LHCN-M2 (cell line): ENCODE measurements around the gene FBRSL1. TPM values are rescaled to one million over a fixed set of nuclear protein-coding genes. Genes with fewer than 3 reads are reported as not detected.

ENCODE experiments used
- DNase-seq: peaks from one replicate; pipeline ENCODE4 v3.0.0-alpha.2; 2012; ENCODE audit warnings: low read depth
- total RNA-seq: library from RNA; depleted of rRNA; stranded (reverse); fragments of >200 nt; gene quantifications from 2 replicates; pipeline ENCODE4 v1.2.3, GENCODE V29; 2014

FBRSL1 gene
- total RNA-seq, 1 experiment from 2014 or later, result 12.0 TPM

DNA sequence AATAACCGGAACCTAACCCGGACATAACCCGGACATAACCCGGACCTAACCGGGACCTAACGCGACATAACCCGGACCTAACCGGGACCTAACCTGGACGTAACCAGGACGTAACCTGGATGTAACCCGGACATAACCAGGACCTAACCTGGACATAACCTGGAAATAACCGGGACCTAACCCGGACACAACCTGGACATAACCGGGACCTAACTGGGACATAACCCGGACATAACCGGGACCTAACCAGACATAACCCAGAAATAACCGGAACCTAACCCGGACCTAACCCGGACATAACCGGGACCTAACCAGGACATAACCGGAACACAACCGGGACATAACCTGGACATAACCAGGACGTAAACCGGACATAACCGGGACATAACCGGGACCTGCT is 6.7 kb upstream of the FBRSL1 start:
- DNase-seq, result no peak

DNA sequence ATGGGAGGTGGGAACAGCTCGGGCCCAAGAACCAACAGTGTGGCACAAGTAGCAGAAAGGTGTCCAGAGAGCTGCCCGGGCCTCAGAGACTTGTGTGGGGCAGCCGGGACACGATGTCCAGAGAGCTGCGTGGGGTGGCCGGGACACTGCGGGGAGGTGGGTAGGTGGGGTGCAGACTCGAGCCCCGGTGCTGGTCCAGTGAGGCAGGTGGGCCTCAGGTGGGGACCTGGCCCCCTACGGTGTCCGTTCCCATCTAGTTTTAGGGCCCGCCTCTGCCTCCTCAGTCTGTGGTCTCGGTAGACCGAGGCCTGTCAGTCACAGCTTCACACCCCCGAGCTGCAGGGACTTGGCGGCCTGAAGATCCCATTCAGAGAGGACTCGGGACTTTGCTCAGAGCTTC is 6.3 kb upstream of the FBRSL1 start:
- DNase-seq, result no peak

DNA sequence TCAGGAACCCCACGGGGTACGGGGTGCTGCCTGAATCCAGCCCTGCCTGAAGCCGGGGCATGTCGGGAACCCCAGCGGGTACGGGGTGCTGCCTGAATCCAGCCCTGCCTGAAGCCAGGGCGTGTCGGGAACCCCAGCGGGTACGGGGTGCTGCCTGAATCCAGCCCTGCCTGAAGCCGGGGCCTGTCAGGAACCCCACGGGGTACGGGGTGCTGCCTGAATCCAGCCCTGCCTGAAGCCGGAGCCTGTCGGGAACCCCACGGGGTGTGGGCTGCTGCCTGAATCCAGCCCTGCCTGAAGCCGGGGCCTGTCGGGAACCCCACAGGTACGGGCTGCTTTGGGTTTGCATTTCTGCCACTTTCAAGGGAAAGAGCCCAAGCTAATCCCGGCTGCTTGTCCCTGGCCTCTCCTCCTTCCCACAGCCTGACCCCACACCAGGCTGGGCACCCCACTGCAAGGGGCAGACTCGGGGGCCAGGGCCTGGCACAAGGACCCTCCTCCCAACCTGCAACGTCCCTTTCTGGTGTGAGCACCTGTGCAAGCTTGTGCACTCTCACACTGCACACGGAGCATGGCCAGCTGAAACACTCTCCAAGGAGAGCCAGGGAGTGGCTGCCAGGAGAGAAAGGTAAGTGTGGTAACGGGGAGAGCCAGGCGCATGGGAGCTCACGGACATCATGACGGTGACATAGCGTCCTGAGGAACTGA is 5.6 kb upstream of the FBRSL1 start:
- DNase-seq, result no peak

DNA sequence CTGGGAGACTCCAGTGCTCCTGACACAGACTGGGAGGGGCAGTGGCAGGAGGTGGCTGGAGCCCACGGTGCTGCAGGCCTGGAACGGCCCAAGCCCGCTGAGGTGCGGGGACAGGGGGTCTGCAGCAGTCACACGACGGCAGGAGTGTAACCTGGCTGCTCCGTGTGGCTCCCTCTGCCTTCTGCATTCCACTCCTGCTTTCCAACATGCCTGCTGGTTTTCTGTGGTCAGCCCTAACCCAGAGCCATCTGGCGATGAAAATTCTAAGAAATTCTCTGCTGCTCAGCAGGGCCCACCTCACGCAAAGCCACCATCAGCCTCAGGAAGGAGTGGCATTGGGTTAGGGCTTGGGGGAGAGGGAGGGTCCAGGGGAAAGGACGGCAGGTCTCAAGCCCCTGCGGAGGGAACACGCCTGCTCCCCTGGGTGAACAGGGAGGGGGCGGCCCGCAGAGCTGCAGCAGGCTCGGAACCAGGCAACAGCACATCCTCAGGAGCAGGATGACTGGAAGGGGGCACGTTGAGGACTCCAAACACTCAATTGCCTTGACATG is 5.0 kb upstream of the FBRSL1 start:
- DNase-seq, result no peak

DNA sequence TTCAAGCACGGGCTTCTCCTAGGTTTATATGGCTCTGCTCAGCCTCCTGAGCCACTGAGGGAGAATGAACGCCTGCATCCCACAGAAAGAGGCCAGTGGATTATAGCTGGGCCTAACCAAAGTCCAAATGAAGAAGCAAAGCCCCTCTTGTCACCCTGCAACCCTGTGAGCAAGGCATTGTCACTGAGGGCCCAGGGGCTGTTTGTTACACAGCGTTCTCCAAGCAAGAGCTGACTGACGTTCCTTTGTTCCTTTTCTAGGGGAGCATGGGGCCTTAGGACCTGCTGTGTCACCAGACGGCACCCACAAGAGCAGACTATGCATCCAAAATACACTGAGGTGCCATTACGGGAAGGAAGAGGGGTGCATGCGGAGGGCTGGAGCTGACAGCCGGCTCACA is 4.3 kb upstream of the FBRSL1 start:
- no peak for DNase-seq

DNA sequence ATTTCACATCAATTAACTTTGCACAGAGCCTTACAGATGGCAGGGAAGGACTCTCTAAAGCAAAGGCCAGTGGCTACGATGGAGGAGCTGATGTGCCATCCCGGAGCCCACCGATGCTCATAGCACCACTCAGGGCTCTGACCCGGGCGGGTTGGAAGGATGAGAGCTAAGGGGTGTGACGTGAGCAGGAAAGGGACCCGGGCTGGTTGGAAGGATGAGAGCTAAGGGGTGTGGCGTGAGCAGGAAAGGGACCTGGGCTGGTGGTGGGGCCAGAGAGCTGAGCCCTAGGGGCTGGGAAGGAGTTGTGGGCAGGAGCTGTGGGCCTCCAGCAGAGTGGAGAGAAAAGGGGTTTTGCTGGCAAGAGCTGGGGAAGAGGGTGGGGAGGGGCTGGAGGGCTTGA is 3.8 kb upstream of the FBRSL1 start:
- no peak for DNase-seq

DNA sequence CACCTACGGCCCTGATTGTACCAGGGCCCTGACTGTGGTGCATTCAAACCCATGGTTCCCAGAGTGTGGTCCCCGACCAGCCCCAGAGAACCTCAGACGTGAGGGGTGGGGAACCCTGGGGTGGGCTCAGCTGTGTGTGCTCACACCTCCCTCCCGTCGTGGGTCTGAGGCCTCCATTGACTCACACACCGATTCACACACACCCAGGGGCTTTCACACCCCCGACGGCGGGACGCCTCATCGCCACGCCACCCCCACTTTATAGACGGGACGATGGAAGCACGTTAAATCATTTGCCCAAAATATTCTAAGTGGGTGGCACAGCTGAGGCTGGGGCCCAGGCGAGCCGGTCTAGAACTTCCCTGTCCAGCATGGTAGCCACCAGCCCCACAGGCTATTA is 3.4 kb upstream of the FBRSL1 start:
- no peak for DNase-seq

DNA sequence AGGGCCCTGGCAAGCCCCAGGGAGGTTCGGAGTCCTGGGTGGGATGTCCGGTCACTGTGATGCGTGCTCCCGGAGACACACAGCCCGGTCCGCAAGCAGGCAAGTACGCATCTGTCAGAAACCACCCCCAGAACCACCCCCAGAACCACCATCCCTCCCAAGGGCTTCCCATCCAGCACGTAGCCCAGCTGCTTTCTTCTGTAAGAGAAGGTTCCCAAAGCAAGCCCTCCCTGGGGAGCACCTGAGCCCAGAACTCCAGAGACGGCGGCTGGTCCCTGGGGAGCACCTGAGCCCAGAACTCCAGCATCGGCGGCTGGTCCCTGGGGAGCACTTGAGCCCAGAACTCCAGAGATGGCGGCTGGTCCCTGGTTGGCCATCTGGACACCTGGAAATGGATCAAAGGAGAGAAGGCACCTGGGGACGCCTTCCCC is 2.6 kb upstream of the FBRSL1 start:
- DNase-seq, result no peak

DNA sequence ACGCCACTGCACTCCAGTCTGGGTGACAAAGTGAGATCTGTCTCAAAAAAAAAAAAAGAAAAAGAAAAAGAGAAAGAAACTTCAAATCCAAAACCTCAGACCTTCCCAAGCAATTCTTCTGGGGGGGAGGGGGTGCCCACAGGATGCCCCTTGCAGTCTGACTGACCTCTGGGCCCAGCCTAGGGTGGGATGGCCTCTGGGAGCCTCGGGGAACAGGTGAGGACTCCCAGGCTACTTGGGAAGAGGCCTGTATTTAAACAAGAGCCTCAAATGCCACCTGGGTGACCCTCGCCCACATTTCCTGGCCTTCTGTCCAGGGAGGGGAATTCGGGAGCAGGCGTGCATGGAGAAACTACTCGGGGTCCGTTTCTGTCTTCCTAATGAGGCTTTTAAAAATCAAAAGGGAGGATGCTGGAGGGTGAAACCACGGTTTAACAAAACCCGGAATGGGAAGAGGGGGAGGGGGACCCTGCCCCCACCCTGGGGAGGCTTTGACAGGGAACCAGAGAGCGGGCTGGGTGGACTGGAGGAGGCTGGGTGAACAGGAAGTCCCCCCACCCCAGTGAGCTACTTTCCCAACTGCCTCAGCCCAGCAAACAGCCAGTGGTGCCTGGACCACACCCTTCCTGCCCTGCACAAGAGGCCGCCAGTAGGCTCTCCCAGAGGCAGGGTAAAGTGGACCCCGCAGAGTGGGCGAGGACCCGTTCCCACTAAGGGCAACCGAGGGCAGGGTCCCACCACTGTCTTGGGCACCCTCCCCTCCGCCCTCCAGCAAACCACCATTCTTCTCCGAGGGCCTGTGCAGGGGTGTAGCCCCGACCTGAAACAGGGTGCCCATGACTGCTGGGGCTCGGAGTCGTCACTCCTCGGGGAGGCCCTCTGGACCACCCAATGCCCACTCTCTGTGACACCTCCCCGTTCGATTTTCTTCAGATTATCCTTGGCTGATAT is 1.5 kb upstream of the FBRSL1 start:
- no peak for DNase-seq

DNA sequence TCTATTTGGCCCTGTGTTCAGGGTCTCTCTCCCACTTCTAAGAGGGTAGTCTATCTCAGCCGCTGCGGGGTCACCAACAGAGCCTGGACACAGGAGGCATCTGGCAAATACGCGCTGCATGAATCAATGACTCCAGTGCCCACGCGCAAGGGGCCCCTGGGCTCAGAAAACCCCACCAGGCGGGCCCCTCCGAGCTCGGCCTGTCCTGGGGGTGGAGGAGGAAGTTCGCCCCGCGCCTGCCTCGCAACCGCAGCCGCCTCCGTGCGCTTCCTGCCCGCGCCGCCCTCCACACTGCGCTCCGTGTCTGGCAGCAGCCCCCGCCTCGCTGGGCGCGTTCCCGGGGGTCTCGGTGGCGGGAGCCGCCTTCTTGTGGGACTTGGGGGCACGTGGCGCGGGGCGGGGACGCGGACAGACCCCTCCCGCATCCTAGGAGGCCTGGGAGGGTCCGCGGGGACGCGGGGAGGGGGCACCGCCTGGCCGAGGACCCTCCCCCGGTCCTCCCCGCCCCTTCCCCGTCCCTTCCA is 811 bp upstream of the FBRSL1 start:
- no peak for DNase-seq

DNA sequence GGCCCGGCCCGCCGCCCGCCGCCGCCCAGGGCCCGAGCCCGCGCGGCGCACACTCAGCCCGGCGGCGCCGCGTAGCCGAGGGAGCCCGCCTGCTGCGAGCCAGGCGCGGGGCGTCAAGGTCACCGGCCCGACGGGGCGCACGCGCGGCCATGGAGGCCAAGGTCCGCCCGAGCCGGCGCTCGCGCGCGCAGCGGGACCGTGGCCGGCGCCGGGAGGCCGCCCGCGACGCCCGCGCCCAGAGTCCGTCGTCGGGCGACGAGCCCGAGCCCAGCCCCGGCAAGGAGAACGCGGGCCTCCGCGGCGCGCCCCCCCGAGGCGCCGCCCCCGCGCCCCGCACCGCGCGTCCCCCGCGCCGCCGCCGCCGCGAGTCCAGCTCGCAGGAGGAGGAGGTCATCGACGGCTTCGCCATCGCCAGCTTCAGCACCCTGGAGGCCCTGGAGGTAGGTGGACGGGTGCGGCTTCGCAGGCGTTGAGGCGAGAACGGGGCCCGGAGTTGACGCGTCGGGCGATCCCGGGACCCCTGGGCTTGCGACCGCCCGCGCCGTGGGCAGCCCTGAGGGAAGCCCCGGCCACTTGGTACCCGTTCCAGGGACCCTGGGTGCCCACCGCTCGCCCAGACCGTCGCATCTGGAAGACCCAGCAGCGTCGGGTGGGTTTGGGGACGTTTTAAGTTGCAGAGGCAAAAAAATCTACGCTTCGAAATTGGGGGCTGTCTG is 629 bp downstream of the FBRSL1 start:
- no peak for DNase-seq

DNA sequence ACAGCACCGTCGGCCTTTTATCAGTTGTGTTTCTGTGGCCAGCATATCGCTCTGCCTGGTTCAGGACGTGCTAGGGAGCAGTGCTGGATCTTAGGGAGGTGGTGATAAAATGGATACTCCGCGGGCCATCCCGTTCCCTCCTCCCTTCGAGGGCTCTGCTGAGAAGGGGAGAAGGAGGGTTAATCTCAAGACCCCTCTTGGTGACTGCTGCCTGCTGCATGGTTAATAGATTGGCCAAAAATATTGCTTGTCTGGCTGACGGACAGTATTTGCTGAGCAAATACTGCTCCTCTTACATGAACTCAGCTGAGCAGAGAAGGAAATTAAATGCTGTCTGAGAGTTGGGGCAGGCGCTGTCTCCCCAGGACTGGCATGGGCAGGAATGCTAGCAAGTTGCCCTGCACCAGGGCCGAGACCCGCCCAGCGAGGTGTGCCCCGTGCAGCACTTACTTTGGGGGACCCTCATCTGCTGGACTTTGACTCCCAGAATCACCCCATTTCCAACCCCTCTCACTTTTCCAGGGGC is 1.2 kb downstream of the FBRSL1 start:
- DNase-seq, result no peak

DNA sequence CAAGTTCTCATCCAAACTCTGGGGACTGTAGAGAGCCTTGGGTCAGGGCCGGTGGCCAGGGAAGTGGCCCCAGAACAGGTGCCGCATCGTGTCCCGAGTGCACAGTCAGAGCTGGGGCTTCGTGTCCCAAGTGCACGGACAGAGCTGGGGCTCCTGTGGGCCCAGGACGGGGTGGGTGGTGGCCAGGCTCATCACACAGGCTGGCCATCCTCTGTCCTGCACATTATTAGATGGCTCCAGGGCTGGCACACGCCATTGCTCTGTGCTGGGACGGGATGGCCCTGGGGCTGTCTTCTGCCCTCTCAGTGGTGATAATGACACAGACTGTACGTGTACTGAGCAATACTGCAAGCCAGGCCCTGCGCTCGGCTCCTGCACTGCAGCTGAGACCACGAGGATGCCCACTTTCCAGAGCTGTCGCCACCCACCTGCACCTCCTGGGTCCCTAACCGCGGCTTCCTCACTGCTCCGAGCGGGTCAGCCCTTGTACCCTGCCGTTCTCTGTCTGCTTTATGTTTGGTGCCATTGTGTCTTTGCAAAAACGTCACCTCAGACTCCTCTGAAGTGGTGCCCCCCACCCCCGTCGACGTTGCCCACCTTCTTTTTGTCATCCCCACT is 1.9 kb downstream of the FBRSL1 start:
- no peak for DNase-seq

DNA sequence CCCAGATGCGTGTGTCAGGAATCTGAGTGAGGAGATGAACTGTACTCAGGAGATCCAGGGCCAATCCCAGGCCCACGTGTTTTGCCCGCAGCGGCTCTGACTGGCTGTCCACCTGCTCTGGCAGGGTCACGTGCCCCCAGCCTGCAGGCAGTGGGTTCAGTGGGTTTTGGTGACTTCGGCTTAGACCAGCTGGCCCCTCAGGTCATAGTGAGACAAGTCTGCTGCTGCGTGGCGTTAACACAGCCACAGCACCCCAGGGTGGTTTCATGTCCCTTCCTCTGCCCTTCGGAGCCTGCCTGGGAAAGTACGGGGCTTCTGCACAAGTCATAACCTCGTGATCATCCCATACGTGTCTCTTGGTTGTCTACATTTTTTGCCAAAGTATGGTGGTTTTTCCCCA is 2.6 kb downstream of the FBRSL1 start:
- DNase-seq, result no peak

DNA sequence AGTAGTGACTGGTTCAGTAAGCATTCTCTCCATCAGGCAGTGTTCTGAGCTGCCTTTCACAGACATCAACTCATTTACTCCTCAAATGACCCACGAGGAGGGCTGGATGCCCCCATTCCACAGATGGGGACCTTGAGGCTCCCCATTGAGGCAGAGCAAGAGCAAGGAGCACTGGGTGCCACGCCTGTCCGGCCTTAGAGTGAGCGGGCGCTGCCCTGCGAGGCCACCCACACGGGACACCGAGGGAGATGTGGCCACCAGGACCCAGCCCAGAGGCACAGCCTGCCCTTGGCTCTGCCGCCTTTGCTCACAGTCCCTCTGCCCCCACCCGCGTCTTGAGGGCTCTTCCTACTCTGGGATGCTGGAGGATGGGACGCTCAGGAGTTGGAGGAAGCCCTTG is 3.0 kb downstream of the FBRSL1 start:
- no peak for DNase-seq

DNA sequence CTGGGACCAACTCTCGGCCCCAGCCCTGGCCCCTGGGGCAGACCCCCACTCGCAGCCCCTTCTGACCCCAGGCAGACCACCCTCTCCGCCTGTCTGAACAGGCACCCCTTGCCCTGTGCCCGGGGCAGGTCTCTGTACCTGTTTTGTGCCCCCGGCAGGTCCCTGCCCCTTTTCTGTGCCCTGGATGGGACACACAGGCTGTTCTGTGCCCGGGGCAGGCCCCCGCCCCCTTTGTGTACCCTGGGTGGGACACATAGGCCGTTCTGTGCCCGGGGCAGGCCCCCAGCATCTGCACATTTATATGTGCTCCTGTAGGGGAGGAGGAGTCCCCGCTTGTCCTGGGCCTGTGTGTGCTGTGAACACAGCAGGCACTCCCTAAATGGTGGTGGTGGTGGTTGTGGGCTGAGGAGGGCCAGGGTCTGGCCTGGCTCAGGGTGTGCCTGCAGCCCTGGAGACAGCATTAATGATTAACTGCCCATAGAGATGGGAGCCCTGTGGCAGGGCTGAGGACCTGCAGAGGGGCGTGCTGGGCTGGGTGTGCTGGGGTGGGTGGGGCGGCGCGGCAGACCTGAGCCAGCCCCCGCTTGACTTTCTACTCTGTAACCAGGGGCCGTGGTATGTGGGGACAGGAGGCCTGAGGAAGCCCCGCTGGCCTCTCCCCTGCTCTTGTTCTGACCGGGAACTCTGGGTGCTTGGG is 3.7 kb downstream of the FBRSL1 start:
- DNase-seq, result no peak

DNA sequence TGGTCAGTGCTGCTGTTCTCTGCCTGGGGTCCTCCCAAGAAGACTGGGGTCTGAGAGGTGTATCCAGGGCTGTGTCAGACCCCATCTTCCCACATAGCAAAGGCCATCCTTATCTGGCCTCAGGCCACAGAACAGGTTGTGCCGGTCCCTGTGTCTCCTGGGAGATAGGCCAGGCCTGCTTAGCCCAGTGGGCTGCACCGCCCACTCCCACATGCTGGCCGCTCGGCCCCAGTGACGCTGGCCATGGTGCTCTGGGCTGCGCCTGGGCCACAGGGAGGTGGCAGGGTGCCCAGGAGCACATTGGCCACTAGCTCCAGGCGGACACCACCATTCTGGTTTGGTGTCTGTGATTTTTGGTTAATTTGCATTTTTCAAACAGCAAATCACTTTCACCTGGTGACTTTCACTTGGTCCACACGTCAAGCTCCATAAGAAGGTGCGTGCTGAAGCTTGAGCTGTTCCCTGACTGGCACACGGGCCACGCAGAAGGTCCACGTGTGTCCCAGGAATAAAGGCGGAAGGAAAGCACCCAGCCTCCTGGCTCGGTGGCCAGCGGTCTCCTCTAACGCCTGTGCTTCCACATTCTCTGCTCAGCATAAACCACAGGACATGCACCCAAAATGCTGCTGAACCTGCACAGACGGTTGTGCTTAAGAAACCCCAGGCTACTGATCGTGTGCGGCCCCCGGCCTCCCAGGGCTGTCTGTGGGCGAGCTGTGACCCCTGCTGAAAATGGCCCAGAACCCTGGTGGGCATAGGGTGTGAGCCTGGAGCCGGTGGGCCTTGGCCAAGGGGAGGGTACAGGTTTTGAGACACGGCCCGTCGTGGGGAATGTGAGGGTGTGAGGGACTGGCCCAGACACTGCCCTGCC is 4.6 kb downstream of the FBRSL1 start:
- no peak for DNase-seq

DNA sequence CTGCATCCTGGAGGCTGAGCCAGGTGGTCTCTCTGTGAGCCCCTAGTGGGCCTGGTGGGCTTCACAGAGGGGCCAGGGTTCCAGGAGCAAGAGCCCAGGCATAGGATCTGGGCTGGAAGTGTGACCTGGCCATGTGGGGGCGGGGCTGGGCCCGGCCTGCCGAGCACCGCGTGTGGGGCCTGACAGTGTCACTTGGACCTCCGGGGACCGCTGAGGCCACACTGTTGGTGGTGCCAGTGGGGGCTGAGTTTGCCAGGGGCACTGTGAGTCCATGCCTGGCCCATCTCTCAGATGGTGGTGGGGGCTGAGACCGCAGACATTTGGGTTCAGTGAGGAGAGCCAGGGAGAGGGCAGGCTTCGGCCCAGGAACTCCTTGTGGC is 5.2 kb downstream of the FBRSL1 start:
- DNase-seq, result no peak

DNA sequence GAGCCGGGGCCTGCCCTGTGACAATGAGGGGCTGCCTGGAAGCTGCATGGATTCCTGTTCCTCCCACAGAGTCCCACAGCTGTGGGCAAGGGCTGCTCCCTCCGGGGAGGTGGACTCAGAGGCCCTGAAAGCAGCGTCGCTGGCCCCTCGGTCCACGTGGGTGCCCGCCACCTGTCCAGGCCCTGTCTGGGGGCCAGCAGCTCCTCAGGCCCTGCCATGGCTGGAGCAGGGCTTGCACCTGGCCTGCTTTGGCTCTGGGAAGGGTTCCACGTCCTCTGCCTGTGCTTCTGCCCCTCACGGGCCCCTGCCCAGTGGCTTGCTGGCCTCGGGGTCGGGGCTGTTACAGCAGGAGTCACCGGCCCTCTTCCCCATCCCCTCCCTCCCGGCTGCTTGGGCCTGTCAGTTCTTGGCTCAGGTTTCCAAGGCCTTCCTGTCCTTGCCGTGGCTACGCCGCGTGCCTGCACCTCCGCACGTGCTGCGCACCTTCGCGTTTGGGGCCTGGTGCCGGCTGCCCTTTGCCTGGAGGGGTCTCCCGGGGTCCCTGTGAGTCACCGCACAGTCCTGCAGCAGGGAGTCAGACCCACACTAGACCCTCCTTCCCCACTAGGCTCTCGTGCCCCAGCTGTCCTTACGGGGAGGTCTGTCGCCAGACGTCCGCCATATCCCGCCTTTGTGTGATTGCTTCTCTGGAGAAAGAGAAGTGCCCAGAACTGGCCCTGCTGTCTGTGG is 5.8 kb downstream of the FBRSL1 start:
- no peak for DNase-seq
